SK-N-SH (cell line): ENCODE data around the gene ASAP2. TPM values are rescaled to one million over a fixed set of nuclear protein-coding genes. Genes with fewer than 3 reads are reported as not detected.

Experiments used
- CTCF ChIA-PET: fragments of 300-600, 350-600 bp; formaldehyde crosslinking; extraction: SDS; loops from one replicate; lab custom pipeline; 2021; lab: Yijun Ruan, JAX
- POLR2A ChIA-PET: fragments of 350-600 bp; sonication (Branson Sonifier 250); formaldehyde crosslinking; extraction: SDS; loops from one replicate; lab custom pipeline; 2020; ENCODE audit warnings: antibody characterized with exemption, inconsistent platforms; lab: Yijun Ruan, JAX
- DNase-seq: peaks from one replicate; pipeline ENCODE4 v3.0.0; 2012
- H2AFZ ChIP-seq: fragments of 200-600 bp; sonication (generic); 2 replicates; pipeline ENCODE4 v1.8.1; 2016; ENCODE audit warnings: antibody characterized with exemption, mild to moderate bottlenecking, low read depth
- H3F3A ChIP-seq: fragments of 200-600 bp; sonication (generic); replicated peaks from 2 replicates; pipeline ENCODE3; 2016; ENCODE audit warnings: antibody characterized with exemption, mild to moderate bottlenecking; ENCODE audit not compliant: insufficient read depth
- H3K27ac ChIP-seq, 2 experiments: fragments of 200-500 bp in 1 of 2; fragments of 200-600 bp in 1 of 2; sonication (Bioruptor generic) in 1 of 2; sonication (generic), shearing (Covaris generic) in 1 of 2; 2 replicates each; pipeline versions ENCODE4 v1.5.1 to v1.6.1; 2014 to 2016; ENCODE audit warnings: low read depth in 2 of 2, inconsistent platforms in 1 of 2, low read length in 1 of 2, mild to moderate bottlenecking in 1 of 2, mixed read lengths in 1 of 2
- H3K27me3 ChIP-seq: fragments of 200-600 bp; sonication (generic), shearing (Covaris generic); 2 replicates; pipeline ENCODE4 v1.6.1; 2016; ENCODE audit warnings: mixed run types; ENCODE audit not compliant: insufficient read depth
- H3K36me3 ChIP-seq, 2 experiments: fragments of 200-500 bp in 1 of 2; fragments of 200-600 bp in 1 of 2; sonication (Bioruptor generic) in 1 of 2; sonication (generic) in 1 of 2; replicated peaks in 1 of 2; 2 replicates each; pipeline versions ENCODE3 to v1.5.1; 2014 to 2016; ENCODE audit warnings: low read length in 1 of 2, mild to moderate bottlenecking in 1 of 2; ENCODE audit not compliant: insufficient read depth in 2 of 2, control insufficient read depth in 1 of 2
- H3K4me1 ChIP-seq, 2 experiments: fragments of 200-500 bp in 1 of 2; fragments of 200-600 bp in 1 of 2; sonication (Bioruptor generic) in 1 of 2; sonication (generic), shearing (Covaris generic) in 1 of 2; 2 replicates each; pipeline versions ENCODE4 v1.5.1 to v1.6.1; 2014 to 2016; ENCODE audit warnings: low read depth in 1 of 2, low read length in 1 of 2, mixed run types in 1 of 2; ENCODE audit not compliant: insufficient read depth in 2 of 2, control insufficient read depth in 1 of 2
- H3K4me2 ChIP-seq: fragments of 200-600 bp; sonication (generic), shearing (Covaris generic); 2 replicates; pipeline ENCODE4 v1.6.1; 2017; ENCODE audit warnings: mixed run types
- H3K4me3 ChIP-seq, 2 experiments: fragments of 200-500 bp in 1 of 2; fragments of 200-600 bp in 1 of 2; sonication (Bioruptor generic) in 1 of 2; sonication (generic), shearing (Covaris generic) in 1 of 2; 2 replicates each; pipeline versions ENCODE4 v1.5.1 to v1.8.1; 2014 to 2016; ENCODE audit warnings: low read depth in 2 of 2, inconsistent platforms in 1 of 2, low read length in 1 of 2, mild to moderate bottlenecking in 1 of 2, mixed read lengths in 1 of 2, moderate library complexity in 1 of 2
- H3K79me2 ChIP-seq: fragments of 200-600 bp; sonication (generic); 2 replicates; pipeline ENCODE4 v1.8.1; 2017; ENCODE audit warnings: mild to moderate bottlenecking; ENCODE audit not compliant: insufficient read depth
- H3K9ac ChIP-seq: fragments of 200-600 bp; sonication (generic); 2 replicates; pipeline ENCODE4 v1.6.1; 2017; ENCODE audit warnings: mixed run types
- H3K9me2 ChIP-seq: fragments of 200-600 bp; sonication (generic); 2 replicates; pipeline ENCODE4 v1.6.1; 2017; ENCODE audit warnings: mixed run types
- H3K9me3 ChIP-seq: fragments of 200-600 bp; sonication (generic); 2 replicates; pipeline ENCODE4 v1.6.1; 2017; ENCODE audit warnings: mixed run types, mild to moderate bottlenecking, moderate library complexity
- H4K20me1 ChIP-seq: fragments of 200-600 bp; sonication (generic); 2 replicates; pipeline ENCODE4 v1.6.1; 2017; ENCODE audit warnings: mild to moderate bottlenecking, mixed run types; ENCODE audit not compliant: insufficient read depth
- EP300 ChIP-seq, 2 experiments: IDR thresholded peaks; 2 replicates each; pipeline versions ENCODE4 v1.4.0 to v1.6.1; 2012; ENCODE audit warnings: borderline replicate concordance in 1 of 2, low read depth in 1 of 2, low read length in 1 of 2
- EZH2phosphoT487 ChIP-seq: fragments of 200-600 bp; sonication (generic); IDR thresholded peaks from 2 replicates; pipeline ENCODE4 v1.6.1; 2017; ENCODE audit warnings: low read depth, mixed run types, mild to moderate bottlenecking, antibody characterized with exemption, moderate library complexity, borderline replicate concordance
- FOSL2 ChIP-seq: IDR thresholded peaks from 2 replicates; pipeline ENCODE4 v1.4.0; 2012; ENCODE audit warnings: low read depth, mild to moderate bottlenecking, moderate library complexity, borderline replicate concordance
- FOXM1 ChIP-seq: IDR thresholded peaks from 2 replicates; pipeline ENCODE4 v1.4.0; 2012; ENCODE audit warnings: low read depth, mild to moderate bottlenecking
- GABPA ChIP-seq: IDR thresholded peaks from 2 replicates; pipeline ENCODE4 v1.4.0; 2012; ENCODE audit warnings: low read depth, mild to moderate bottlenecking
- IRF3 ChIP-seq: fragments of 150-350 bp; IDR thresholded peaks from 2 replicates; pipeline ENCODE4 v1.6.1; 2016; ENCODE audit warnings: mild to moderate bottlenecking, low read depth, low read length
- MAX ChIP-seq: IDR thresholded peaks from 2 replicates; pipeline ENCODE4 v1.4.0; 2012; ENCODE audit warnings: low read depth
- MEF2A ChIP-seq: IDR thresholded peaks from 2 replicates; pipeline ENCODE4 v1.4.0; 2012; ENCODE audit warnings: low read depth, borderline replicate concordance
- MXI1 ChIP-seq: IDR thresholded peaks from 2 replicates; pipeline ENCODE4 v1.6.1; 2012; ENCODE audit warnings: mild to moderate bottlenecking, low read depth, low read length, improper control_type of control experiment
- NFIC ChIP-seq: IDR thresholded peaks from 2 replicates; pipeline ENCODE4 v1.4.0; 2012; ENCODE audit warnings: borderline replicate concordance
- POLR2AphosphoS5 ChIP-seq: IDR thresholded peaks from 2 replicates; pipeline ENCODE4 v1.6.1; 2012; ENCODE audit warnings: low read depth, low read length
- REST ChIP-seq: IDR thresholded peaks from 2 replicates; pipeline ENCODE4 v1.6.1; 2012; ENCODE audit warnings: mild to moderate bottlenecking, low read depth, low read length, moderate library complexity
- RXRA ChIP-seq: IDR thresholded peaks from 2 replicates; pipeline ENCODE4 v1.4.0; 2012; ENCODE audit warnings: low read depth, mild to moderate bottlenecking, borderline replicate concordance
- SIN3A ChIP-seq: IDR thresholded peaks from 2 replicates; pipeline ENCODE4 v1.6.1; 2012; ENCODE audit warnings: low read depth, mild to moderate bottlenecking, low read length, moderate library complexity, borderline replicate concordance
- SMC3 ChIP-seq: IDR thresholded peaks from 2 replicates; pipeline ENCODE4 v1.6.1; 2012; ENCODE audit warnings: low read depth, low read length, improper control_type of control experiment
- TAF1 ChIP-seq: IDR thresholded peaks from 2 replicates; pipeline ENCODE4 v1.6.1; 2012; ENCODE audit warnings: low read depth, mild to moderate bottlenecking, low read length, moderate library complexity, borderline replicate concordance
- USF1 ChIP-seq: IDR thresholded peaks from 2 replicates; pipeline ENCODE4 v1.4.0; 2012; ENCODE audit warnings: low read depth, borderline replicate concordance
- WGBS: methylation state at CpG from one replicate; pipeline ENCODE4 v1.1.6; 2017; ENCODE audit warnings: low lambda C conversion rate; 5-methylcytosine and 5-hydroxymethylcytosine counted together
- polyA plus RNA-seq, 3 experiments: library from polyadenylated mRNA; depleted of rRNA; stranded (reverse); fragments of >200 nt; gene quantifications; 2 replicates each; pipeline ENCODE4 v1.2.3, GENCODE V29; 2012
- TF ChIP-seq, protein P1 (sequence below): fragments of 150-350 bp; IDR thresholded peaks from 2 replicates; pipeline ENCODE4 v1.6.1; 2017; ENCODE audit warnings: antibody characterized with exemption, low read length, low read depth, borderline replicate concordance

The ASAP2 gene
- polyA plus RNA-seq, 1 of the 3 experiments (the other 2 are of a cell fraction) = 37.9 TPM

GRCh38 chr2:9235147-9236044 is 28.8 kb downstream of the ASAP2 start (continued):
- TF ChIP-seq, protein P1, sequence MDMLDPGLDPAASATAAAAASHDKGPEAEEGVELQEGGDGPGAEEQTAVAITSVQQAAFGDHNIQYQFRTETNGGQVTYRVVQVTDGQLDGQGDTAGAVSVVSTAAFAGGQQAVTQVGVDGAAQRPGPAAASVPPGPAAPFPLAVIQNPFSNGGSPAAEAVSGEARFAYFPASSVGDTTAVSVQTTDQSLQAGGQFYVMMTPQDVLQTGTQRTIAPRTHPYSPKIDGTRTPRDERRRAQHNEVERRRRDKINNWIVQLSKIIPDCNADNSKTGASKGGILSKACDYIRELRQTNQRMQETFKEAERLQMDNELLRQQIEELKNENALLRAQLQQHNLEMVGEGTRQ = peak; percentile 24; the same call in 1 of the 2 replicates
- TF ChIP-seq FOSL2 (no peak), EP300 (IDR thresholded peaks at IDR 0.05; ENCODE audit: borderline replicate concordance in 1 of 2, low read depth in 1 of 2, low read length in 1 of 2) (peak in 1 of 2 experiments; percentile 96; a peak in 2 of 4 replicates), POLR2AphosphoS5 (peak; percentile 17), MAX (no peak; the same call in none of the 2 replicates), SIN3A (peak; percentile 49; the same call in 1 of the 2 replicates), USF1 (peak; percentile 54; the same call in 1 of the 2 replicates)

DNA sequence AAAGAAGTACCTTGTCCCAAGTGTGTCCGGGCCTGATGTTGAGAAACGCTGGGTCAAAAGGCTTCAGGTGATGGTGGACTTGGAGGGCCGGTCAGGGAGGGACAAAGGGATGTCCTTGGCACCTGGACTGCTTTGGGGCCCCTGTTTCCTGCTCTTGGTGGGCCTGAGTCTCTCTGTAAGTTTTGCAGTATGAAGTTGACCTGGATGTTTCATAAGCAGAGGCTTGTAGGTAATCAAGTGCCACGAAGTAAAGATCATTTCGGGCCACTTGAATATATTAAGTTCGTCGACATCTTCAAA is 29.4 kb downstream of the ASAP2 start:
- Histone ChIP-seq H3K4me1 (peaks cover 84 to 97% of the 10 kb centered on the region in 2 experiments), H3K36me3 (peaks cover 0 to 4% of the 10 kb centered on the region in 2 experiments), H3K9me3 (no peaks in the 10 kb centered on the region), H3K27me3 (no peaks in the 10 kb centered on the region), H3K9ac (peak overlapping the region; percentile 79), H3F3A (peaks cover 58% of the 10 kb centered on the region), H3K79me2 (peaks cover 92% of the 10 kb centered on the region), H3K27ac (peak overlapping the region; percentile 99 to 100), H3K4me2 (peak overlapping the region; percentile 71), H4K20me1 (no peaks in the 10 kb centered on the region), H3K9me2 (no peaks in the 10 kb centered on the region), H2AFZ (no peak overlapping the region), H3K4me3 (peak overlapping the region; percentile 15 to 29)
- 82% methylated on average over 4 of the region's 7 CpGs for WGBS
- CTCF ChIA-PET = interaction anchor here (0.7 to 8.7 kb wide), 6 partner anchors 10 to 186 kb away, joined by 3 to 93 read pairs (median 3); partner anchors contain the start of gene ASAP2
- no peak for DNase-seq
- POLR2A ChIA-PET = interaction anchor here (1.6 to 2.4 kb wide), 2 partner anchors 8 to 11 kb away, joined by 4 to 20 read pairs; no protein-coding TSS in a partner anchor
- TF ChIP-seq FOXM1 (no peak), NFIC (no peak), REST (no peak), EZH2phosphoT487 (no peak), MXI1 (no peak), IRF3 (no peak), FOSL2 (no peak), GABPA (no peak), RXRA (no peak), MEF2A (no peak), USF1 (no peak), TAF1 (no peak), POLR2AphosphoS5 (no peak), SMC3 (no peak)
